Hematopoietic multipotent progenitor cell treated with erythropoietin and hydrocortisone succinate and interleukin-3 and kit ligand, for 8 days (in vitro differentiated cells): Measurements from ENCODE around the gene MLLT6.

Experiments used
- DNase-seq: peaks from one replicate; pipeline ENCODE4 v3.0.0-alpha.2; 2015

MLLT6 gene

DNA sequence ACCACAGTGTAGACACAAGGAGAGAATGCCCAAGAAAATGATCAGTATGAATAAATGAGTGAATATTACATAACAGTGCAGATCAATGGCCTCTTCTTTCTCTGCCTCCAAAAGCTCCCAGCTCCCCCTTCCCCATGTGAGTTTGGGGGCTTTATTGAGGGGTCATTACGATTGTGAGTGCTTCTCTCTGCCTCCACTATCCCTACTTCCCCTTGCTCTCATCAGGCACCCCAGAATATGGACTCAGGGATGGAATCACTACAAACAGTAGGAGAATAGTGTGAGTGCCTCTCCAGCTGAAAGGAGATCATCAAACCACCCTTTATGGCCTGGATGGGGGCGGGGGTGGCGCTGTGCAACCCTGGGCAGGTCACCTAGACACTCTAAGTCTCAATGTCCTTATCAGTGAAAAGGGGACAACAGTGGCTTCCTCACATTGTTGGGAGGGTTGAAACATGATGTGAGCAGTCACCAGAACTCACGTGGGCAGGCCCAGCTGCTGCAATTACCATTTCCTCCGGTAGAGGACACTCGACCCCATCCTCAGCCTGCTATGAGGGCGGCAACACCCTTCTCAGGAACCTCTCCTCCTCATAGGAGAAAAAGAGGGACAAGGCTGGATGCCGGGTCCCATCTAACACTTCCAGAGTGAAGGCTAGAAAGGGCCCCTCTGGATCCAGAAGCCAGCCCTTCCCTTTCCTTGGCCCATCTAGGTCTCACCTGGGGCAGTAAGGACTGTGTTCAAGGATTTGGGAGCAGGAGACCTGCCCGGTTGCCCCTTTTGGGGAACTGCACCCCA lies 28.2 kb upstream of the MLLT6 start:
- peak; percentile 90 for DNase-seq

DNA sequence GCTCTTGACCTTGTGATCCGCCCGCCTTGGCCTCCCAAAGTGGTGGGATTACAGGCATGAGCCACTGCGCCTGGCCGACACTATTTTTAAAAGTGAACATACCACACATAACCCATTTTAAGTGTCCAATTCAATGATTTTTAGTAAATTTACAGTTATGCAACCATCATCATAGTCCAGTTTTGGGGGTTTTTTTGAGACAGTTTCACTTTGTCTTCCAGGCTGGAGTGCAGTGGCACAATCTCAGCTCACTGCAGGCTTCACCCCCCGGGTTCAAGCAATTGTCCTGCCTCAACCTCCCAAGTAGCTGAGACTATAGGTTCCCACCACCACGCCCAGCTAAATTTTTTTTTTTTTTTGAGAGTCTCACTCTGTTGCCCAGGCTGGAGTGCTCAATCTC lies 27.3 kb upstream of the MLLT6 start:
- DNase-seq: no peak

DNA sequence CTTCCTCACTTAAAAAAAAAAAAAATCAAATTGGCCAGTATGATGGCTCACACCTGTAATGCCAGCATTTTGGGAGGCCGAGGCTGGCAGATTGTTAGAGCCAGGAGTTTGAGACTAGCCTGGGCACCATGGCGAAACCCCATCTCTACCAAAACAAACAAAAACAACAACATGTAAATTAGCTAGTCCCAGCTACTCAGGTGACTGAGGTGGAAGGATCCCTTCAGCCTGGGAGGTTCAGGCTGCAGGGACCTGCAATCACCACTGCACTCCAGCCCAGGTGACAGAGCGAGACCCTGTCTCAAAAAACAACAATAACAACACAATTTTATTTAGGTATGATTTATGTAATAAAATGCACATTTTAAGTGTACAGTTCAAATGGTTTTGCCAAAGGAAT lies 24.0 kb upstream of the MLLT6 start:
- DNase-seq: no peak

DNA sequence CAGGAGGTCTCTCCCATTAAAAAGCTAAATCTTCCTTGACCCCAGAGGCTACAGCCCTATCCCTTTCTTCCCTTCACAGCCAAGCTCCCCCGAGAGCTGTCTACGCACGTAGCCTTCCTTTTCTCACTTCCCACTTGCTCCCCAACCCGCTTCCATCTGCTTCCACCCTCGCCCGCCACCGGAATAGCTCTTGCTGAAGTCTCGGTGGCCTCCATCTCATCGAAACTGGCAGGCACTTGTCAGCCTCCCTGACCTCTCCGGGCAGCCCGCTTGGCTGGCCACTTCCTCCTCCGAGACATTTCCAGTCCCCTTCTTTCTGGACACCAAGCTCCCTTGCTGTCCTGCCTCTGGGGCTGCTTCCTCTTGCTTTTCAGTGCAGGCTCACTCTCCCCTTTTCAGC lies 19.6 kb upstream of the MLLT6 start:
- DNase-seq: no peak

DNA sequence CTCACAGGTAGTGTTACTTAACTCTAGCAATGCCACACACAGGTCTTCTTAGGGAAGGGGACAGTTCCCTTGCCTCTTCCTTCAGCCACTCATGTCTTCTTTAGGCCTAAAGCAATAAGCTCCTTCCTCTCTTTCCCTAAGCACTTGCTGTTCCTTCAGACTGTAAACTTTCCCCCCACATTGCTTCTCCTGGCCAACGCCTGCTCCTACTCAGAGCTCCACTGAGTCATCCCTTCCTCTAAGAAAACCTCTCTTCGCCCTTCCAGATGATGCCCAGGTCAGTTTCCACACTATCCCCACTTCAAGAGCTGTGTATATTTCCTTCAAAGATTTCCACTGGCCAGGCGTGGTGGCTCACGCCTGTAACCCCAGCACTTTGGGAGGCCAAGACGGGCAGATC lies 17.8 kb upstream of the MLLT6 start:
- no peak for DNase-seq

DNA sequence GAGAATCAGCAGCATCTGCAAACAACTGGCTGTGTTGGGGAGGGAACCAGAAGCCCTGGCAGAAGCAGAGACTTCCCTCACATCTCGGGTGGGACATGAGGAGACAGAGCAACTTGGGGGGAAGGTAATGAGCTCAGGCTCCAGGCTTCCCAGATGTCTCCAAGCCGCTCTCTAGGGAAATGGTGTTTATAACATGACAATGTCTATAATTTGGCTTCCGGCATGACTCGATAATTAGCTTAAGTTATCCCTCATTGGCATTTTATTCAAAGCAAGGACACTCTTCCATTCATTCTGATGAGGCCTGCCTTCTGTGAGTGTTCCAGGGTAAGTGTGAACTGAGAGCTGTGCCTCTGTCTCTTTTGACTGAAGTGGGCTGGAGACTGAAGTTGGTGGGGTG lies 14.7 kb upstream of the MLLT6 start:
- DNase-seq: no peak

DNA sequence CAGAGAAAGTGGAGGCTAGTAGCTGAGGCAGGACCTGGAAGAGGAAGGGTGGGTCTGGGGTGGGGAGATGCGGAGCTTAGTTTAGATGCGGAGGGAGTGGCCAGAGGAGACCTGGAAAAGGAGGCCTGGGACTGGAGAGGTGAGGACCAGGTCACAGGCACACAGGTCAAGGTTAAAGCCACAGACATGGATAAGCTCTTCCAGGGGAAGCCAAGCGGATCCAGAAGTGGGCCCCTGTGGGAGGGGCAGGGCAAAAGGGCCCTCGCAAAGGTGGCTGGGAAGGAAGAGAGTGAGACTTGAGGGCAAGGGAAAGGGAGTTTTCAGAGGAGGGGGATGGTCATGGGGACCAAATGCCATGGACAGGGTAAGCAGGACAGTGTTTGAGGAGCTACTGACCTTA lies 13.9 kb upstream of the MLLT6 start:
- DNase-seq: no peak

DNA sequence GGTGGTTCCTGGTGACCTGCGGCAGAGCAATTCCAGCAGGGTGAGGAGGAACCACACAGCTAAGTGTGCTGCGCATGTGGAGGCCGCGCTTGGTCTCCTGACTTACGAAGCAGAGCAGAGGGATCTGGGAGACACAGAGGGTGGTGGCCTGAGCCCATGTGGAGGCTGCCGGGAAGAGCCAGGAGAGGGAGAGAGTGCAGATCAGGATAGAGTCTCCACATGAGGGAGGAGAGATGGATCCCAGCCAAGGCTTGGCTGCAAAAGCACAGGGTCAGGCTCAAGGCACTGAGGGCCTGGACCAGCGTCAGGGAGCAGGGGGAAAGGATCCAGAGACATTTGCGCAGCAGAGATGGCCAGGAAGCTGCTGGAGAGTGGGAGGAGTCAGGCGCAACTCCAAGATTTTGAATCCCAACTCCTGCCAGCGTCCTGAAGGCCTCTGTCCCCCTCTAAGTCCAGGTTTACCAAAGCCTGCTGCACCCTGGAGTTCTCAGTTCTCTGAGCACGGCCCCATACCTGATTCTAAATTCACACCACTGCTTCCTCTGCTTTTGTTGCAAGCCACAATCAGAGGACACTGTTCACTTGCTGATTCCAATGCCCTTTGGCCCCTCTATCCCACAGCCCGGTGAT lies 11.3 kb upstream of the MLLT6 start:
- DNase-seq: no peak

DNA sequence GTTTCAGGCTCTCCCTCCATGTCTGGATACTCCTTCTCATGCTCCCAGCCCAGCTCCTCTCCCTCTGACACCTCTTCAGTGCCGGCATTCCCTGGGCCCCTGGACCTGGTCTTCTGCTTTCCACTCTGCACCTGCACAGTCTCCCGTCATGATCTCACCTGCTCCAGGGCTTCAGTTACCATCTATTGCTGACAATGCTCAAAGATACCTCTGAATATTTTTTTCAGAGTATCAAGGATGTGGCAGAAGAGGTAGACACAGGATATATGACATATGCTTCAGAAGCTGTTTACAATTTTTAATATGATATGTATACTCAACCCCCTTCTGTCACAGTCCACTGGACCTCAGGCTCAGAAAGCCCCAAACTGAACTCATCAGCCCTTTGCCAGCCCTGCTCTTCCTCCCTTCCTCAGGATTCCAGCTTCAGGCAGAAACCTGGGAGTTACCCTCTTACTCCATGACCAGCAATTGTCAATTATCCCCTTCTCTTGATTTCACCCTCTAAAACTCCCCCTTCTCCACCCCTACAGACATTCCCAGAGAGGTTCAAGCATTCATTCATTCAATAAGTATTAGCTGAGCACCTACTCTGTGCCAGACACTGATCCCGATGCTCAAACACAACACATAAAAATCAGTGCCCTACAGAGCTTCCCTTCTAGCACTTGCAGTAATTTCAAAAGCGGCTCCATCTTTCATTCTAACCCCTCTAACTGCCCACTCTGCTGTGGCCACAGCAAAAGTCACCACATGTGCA lies 7.8 kb upstream of the MLLT6 start:
- DNase-seq: no peak

DNA sequence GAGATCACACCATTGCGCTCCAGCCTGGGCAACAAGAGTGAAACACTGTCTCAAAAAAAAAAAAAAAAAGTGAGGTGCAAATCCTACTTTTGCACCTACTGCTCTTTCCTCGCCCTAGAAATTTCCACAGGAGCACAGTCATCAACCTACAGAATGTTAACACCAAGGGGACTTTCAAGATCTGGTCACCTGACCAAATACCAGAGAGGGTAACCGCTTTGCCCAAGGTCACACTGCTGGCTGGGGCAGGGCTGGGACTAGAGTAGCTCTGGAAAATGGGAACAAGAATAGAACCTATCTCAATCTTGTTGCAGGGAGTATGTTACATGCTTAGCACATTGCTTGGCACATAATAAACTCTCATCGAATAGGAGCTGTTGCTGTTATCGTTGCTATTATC lies 6.3 kb upstream of the MLLT6 start:
- no peak for DNase-seq

DNA sequence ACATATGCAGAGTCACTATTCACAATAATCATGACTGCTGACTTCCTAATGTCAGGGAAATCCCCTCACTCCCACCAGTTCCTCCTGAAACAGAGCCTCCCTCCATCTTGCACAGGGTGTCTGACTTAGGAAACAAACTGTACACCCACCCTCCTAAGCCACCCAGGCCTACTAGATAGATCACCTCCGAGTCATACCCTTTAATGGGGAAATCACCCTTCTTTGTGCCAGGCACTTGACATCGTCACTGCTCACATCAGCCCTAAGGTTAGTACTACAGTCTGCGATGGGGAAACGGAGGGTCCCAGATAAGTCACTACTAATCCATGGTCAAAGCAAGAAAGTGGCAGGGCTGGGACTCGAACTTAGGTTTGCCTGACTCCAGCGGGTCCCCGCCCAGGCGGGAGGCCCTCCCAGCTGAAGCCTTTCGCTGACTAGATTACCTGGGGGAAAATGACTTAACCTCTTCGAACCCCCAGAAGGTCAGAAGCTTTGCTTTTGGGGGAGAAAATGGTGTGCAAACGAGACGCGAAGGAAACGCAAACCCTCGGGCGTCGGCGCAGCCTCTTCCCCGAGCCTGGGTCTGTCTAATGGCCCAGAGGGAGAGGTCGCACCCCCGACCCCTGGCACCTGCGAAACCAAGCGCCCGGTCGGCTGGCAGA lies 3.4 kb upstream of the MLLT6 start:
- DNase-seq: peak; percentile 62

DNA sequence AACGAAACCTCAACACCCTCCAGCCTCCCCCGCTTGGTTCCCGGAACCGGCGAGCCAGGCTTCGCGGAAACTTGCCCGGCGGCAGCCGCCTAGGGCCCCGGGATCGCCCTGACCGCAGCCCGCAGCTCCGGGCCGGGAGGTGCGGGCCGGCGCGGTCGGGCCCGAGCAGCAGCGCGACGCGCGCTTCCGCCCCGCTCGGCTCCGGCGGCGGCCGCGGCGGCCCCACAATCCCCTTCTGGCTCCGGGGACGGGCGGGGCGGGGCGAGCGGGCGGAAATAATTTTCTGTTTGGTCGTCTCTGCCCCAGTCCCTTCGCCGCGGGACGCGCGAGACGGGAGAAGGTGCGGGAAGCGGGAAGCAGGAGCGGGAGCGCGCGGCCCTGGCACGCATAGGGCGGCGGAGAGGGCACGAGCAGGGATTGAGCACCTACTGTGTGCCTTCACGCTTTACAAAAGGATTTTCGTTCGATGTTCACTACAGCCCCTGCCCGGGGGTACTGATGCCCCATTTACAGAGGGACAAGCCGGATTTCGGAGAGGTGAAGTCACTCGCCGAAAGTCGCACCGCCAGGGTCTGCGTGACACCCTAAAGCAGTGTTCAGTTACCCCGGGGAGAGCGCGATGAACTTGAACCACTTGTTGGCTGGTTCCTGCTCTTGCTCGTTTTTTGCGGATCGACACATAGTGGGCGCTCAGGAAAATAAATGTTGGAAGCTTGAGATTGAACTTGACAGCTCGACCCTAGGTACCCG lies 2.7 kb upstream of the MLLT6 start:
- peak; percentile 86 for DNase-seq

DNA sequence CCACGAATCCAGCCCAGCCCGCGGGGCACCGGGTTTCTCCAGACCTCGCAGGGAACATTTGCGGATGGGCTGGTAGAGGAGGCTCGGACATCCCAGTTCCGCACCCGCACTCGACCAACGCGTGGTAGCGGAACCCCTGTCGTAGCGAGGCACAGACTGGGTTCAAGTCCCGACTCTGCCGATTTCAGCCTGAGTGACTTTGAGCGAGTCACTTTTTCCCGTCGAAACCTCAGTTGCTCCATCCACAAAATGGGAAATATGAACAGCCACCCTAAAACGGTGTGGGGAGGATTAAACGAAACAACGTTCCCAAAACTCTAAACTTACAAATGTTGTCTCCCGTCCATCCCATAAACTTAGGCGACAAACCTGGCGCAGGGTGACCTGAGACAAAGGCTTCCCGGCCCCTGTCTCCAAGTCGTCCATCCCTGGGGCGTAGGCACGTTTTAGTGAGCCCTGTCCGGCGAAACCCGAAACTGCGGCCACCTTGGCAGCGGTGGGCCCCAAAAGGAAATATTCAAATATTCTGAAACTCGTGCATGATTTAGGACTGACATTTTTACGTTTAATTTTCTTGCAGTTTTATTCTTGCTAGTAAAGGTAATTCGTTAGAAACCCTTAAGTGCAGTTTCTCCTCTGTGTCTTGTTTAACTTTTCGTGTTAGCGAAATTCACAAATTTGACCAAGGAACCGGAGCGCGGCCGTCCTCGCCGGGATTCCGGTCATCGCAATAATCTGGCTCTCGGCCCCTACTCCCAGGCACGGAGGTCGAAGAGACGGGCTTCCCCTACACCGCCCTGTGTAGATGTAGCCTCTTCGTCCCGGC lies 1.9 kb upstream of the MLLT6 start:
- peak; percentile 44 for DNase-seq

DNA sequence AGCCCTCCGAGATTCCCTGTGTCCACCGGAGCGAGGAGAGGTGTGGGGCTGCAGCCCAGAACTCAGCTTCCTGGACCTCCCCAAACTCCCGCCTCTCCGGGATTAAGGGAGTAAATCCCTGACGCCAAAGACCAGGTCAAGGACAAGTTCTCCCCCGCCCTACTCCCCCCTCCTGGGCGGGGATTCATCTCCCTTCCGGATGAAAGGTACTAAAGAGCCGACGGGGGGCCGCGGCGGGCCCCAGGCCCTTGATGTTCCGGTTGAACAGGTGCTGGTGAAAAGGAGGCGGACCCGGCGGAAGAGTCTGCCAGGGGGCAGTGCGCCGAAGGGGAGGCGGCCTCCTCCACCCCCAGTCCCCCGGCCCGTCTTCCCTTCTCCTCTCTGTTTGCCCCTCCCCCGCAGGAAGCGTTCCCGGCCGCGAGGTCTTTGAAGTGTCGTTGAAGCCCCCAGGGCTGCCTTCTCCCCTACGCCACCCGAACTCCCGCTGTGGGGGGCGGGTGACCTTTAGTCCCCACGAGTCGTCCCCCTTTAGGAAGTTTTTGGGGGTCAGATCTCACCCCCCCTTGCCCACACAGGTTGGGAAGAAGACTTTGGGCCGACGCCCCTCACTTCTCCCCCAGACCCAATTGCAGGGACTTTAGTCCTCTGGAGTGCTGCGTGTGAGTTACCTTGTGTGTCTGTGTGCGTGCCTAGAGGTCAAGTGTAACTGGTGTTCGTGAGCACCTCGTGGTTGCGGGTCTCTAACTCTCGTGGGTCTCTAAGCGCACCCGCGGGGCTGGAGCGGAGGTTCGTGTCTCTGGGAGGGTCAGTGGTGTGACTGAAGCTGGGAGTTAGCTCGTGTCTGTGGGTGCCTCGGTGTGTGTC lies 1.1 kb upstream of the MLLT6 start:
- peak; percentile 78 for DNase-seq

DNA sequence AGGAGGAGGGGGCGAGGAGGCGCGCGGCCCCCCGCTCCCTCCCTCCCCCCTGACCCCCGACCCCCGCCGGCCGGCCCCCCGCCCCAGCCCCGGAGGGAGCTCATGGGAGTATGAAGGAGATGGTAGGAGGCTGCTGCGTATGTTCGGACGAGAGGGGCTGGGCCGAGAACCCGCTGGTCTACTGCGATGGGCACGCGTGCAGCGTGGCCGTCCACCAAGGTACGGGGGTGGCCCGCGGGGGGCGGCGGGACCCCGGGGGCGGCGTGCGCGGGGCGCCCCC lies 390 bp downstream of the MLLT6 start:
- DNase-seq: no peak

DNA sequence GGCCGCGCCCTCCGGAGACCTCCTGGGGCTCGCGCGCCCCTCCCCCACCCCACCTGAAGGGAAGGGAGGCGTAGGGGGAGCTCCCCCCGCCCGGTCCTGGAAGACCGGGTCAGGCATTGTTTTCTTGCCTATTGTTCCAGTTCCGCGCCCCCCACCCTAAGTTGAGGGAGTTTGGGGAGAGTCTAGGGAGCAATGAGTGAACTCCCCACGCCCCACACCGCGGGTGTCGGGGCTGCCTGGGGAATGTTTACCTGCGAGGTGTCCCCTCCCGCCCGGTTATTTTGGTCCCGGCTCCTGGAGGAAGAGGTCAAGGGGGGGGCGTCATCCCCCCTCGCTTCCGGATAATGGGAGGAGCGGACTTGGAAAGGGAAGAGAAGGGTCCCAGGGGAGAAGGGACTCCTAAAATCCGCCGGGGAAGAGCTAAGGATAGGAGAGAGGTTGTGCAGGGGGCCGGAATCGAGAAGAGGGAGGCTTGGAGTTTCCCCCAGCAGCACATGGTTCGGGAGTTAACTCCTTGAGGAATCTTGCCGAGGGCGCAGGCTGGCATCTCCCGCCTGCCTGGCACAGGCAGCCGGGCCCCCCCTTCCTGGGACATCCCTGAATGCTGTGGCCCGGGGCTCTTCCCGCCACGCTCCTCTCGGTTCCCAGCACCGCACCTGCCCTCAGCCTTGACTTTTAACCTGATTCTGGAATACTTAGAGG lies 881 bp downstream of the MLLT6 start:
- DNase-seq: no peak

DNA sequence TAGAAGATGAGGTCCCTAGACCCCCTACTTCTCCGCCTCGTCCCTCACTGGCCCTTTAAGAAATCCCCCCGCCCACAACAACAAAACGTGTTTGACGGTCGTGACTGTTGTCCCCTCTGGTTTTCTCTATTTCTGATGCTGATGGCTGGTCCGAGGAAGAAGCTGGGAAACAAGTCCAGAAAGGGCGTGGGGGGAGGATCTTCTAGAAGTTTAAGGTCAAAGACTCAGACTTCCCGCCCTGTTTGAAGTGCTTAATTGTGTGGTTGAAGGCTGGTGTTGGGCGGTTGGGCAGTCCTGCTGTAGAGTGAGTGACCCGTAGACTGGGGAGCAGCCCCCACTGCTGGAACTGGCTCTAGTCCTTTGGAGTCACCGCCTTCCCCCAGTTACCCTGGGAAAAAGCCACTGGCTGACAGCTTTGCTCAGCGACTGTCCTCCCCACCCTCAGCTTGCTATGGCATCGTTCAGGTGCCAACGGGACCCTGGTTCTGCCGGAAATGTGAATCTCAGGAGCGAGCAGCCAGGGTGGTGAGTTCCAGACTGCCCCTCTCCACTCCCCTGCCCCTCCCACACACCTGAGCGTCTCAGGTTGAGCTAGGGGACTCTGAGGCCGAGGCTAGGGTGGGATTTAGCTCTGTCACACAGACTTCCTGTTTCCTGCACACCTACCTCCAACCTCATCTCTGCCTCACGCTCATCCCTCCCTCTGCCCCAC lies 1.6 kb downstream of the MLLT6 start:
- no peak for DNase-seq

DNA sequence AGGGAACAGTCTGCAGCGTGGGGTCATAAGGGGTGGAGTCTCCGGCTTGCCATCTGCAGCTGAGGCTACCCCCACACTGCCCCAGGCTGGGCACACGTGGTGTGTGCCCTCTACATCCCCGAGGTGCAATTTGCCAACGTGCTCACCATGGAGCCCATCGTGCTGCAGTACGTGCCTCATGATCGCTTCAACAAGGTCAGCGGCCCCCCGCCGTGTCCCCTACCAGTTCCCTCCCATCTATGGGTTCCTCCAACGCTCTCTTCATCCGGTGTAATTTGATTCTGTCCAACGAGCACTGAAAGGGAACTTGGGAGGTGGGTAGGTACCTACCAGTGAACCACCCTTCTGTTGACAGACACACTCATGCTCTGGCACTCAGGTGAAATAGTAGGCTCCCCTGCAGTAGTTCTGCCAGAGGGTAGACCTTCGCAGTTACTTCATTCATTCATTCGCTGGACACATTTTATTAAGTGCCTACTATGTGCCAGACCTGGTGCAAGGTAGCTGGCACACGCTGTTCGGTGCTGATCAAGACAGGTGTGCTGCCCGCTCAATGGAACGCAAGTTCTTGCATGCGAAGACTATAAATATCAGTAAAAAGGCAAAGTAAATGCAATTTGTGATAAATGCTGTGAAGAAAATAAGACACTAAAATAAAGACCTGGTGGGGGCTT lies 2.7 kb downstream of the MLLT6 start:
- no peak for DNase-seq
